OCI-LY7 (cell line): ENCODE results near the gene C2orf72.

ENCODE experiments used
- CTCF ChIP-seq: fragments of 200-600 bp; sonication (generic); conservative IDR thresholded peaks from 2 replicates; pipeline ENCODE4 v1.5.1; 2014; ENCODE audit warnings: mild to moderate bottlenecking, antibody characterized with exemption, low read length, moderate library complexity, mixed read lengths
- EZH2phosphoT487 ChIP-seq: fragments of 200-600 bp; sonication (generic); IDR thresholded peaks from 2 replicates; pipeline ENCODE4 v1.6.1; 2018; ENCODE audit warnings: low read depth, borderline replicate concordance, mild to moderate bottlenecking, mixed run types, antibody characterized with exemption, low read length, moderate library complexity, mixed read lengths

- TF ChIP-seq CTCF: no peak
- no peak for TF ChIP-seq EZH2phosphoT487
Observed at GRCh38 chr2:231017231-231017598, 20.1 kb upstream of the C2orf72 start.
